LNCaP clone FGC (cell line): ENCODE measurements around the gene PPDPF.
A peak's percentile ranks its signal among the peaks of the same experiment; 100 is the strongest.

Source experiments
- DNase-seq: peaks from one replicate; pipeline ENCODE4 v3.0.0-alpha.2; 2011; ENCODE audit warnings: low read depth
- H3K4me3 ChIP-seq: 2 replicates; pipeline ENCODE4 v1.5.1; 2011; ENCODE audit warnings: mild to moderate bottlenecking, low read depth, low read length, control low read depth
- TF ChIP-seq, protein P1 (sequence below): IDR thresholded peaks from 2 replicates; pipeline ENCODE4 v1.5.1; 2012; ENCODE audit warnings: mild to moderate bottlenecking; ENCODE audit not compliant: control insufficient read depth, insufficient read depth; ENCODE audit errors: extremely low read depth

Gene PPDPF

DNA sequence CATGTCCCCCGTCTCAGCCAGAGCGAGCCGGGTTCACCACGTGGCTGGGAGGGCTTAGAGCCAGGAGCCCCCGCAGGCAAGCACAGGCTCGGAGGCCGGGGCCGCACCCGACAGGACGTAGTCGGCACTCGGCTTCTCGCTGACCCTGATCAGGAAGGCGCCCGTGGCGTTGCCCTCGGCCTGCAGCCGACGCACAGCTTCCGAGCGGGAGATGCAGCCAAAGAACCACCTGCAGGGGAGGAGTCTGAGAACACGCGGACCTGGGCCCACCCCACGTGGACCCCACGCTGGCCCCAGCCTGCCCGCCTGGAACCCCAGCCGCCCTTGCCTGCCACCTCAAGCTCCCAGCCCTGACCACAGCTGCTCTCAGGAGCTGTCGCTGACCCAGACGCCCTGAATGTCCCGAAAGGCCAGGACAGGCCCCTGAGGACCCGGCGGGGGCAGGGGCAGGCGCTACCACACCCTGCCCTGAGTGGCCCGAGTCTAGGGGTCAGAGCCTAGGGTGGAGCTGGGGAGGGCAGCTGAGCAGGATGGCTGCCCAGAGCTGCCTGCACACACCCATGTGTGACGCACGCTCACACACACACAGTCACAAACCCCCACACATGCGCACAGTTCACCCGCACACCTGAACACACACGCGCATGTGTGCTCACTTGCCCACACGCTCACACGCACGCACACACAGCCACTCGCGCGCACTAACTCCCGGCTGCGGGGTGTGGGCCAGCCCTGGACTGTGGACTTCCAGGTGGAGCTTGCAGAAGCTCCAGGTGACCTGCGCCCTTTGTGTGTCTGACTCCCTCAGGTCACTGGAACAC lies 14.5 kb downstream of the PPDPF start:
- no peak for DNase-seq
- no peak overlapping the region for H3K4me3 ChIP-seq
- TF ChIP-seq, protein P1, sequence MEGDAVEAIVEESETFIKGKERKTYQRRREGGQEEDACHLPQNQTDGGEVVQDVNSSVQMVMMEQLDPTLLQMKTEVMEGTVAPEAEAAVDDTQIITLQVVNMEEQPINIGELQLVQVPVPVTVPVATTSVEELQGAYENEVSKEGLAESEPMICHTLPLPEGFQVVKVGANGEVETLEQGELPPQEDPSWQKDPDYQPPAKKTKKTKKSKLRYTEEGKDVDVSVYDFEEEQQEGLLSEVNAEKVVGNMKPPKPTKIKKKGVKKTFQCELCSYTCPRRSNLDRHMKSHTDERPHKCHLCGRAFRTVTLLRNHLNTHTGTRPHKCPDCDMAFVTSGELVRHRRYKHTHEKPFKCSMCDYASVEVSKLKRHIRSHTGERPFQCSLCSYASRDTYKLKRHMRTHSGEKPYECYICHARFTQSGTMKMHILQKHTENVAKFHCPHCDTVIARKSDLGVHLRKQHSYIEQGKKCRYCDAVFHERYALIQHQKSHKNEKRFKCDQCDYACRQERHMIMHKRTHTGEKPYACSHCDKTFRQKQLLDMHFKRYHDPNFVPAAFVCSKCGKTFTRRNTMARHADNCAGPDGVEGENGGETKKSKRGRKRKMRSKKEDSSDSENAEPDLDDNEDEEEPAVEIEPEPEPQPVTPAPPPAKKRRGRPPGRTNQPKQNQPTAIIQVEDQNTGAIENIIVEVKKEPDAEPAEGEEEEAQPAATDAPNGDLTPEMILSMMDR: no peak

DNA sequence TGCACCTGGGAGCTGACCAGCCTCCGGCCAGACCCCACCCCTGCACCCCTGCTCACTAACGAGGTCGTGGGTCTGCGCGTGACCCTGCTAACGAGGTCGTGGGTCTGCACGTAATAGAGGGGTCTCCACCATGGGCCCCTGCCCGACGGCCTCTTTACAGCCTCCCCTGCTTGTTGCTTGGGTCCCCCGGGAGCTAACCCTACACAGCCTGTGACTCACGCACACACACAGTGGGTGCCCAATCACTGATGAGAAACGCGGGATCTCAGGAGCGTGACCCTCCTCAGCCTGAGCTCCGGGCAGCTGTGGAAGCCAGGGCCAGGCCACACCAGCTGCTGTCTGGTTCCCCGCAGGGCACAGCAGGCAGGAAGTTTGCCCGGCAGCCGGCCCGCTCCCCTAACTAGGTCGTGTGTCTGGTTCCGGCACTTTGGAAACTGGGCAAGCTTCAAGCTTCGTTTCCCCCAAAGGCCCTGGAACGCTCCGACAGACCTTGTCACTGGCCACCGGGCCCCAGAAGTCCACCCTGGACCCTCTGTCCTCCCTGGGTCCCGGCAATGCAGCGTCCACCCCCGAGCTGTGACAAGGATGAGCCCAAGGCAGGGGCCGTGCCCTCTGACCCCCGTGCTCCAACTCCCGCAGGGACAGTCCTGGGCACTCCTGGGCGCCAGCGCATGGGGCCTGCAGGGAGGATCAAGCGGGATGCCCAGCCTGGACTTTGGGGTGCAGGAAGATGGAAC lies 15.8 kb downstream of the PPDPF start:
- H3K4me3 ChIP-seq: peak overlapping the region; percentile 51
- peak; percentile 19 for DNase-seq
- TF ChIP-seq, protein P1: no peak

DNA sequence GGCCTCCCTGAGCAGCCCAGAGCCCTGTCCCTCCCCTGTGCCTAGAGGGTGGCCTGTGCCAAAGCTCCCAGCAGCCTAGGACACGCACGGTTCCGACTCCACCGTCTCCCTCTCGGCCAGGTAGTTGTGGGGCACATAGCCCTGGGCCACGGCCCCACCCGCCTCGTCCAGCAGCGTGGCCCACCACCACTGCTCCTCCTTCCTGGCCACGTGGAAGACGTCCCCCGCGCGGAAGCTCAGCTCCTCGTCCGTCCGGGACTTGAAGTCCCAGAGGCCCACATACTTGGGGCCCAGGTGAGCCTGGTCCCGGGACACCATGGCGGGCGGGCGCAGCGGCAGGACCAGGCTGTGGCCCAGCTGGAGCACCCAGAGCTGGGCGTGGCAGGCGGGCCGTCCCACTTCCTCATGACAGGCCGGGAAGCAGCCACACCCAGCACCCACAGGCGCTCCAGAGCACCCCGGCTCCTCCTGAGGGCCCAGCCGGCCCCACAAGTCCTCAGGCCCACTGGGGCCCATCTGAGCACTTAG lies 16.5 kb downstream of the PPDPF start, which contains the start of gene PTK6:
TSS of gene PTK6 (minus strand) at position 380 of the 528 bp plus-strand sequence. CDS start at position 318, 62 bp downstream.
- H3K4me3 ChIP-seq: peak within 1 kb of the TSS; percentile 51
- no peak for DNase-seq
- TF ChIP-seq, protein P1: no peak

DNA sequence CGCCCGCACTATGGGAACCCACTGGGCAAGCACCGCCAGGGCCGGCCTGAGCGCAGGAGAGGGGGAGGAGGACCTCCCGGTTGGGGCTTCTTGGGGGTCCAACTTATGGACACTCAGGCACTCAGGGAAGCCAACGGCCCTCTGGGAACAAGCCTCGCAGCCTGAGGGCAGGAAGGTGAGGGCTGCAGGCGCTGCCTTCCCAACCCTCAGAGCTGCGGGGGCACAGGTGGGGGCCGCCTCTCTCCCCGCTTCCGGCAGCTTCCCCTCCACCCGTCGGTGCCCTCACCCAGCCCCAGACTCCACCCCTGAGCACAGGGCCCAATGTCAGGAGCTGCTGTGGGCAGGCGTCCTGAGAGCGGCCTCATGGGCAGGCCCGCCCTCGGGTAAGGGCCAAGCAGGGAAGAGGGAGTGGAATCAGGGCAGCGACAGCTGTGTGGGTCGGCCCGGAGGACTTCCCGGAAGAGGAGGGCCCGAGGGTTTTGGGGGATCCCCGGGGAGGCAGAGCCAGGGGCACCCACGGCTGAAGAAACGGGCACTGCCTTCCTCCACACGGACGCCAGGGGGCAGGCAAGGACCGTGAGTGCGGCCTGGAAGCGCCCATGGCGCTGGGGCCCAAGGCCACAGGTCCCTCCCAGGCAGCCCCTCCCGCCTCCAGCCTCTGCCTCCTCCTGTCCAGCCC lies 17.1 kb downstream of the PPDPF start:
- TF ChIP-seq, protein P1: peak; percentile 93
- peak; percentile 91 for DNase-seq
- H3K4me3 ChIP-seq: peak overlapping the region; percentile 51

DNA sequence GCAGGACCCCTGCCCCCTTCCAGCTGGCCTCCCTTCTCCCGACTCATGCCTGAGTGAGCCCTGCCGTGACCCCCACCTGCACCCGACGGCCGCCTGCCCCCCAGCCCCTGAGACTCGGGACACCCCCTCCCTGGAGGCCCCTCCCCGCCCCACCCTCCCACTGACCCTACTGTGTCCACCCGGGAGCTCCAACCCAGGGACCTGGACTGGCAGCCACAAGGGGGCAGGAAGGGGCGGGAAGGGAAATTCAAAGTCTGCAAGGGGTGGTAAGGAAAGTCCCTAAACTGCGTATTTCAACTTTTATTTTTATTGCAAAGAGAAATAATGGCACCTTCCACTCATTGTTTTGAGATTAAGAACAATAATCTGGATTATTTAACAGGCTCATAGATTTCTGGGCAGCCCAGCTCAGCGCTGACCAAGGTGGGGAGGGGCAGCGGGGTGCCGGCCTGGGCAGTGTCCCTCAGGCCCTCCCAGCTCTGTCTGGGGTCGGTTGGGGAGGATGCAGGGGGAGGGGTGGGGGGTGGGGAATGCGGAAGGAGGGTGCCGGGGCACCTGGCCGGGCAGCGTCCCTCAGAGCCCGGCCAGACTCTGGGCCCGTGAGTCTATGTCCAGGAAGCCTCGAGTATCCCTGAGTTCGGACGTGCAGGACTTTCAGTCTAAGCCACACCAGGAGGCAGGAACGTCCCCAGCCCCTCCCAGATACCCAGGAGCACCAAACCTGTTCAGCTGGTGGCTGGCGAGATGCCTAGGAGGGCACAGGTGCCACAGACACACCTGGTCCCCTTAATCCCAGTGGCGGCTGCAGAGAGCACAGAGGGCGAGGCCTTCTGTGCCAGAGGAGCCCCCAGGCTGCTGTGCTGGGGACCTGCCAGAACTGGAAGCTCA lies 17.9 kb downstream of the PPDPF start:
- TF ChIP-seq, protein P1: peak; percentile 27; the same call in 1 of the 2 replicates
- peak overlapping the region; percentile 51 for H3K4me3 ChIP-seq
- DNase-seq: peak; percentile 92

DNA sequence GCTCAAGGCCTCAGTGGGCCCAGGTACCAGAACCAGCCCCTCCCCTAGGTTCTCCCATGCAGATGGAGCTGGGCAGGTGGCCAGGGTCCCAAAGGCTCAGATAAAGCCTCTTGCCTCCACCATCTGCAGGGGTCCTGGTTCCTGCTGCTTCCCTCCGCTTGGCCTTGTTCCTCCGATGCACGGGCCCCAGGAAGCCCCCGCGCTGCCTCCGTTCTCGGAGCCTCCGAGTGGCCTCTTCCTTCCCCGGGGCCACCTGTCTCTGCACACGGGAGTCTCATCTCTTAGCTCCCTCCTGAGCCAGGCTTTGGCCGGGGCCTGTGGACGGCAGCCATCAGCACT lies 18.5 kb downstream of the PPDPF start:
- TF ChIP-seq, protein P1: no peak
- H3K4me3 ChIP-seq: peak overlapping the region; percentile 51
- DNase-seq: no peak
